Body of pancreas (tissue), 4 donors: ENCODE measurements around the gene ACSL5.

ENCODE experiments used
- CTCF ChIP-seq, 7 experiments: fragments of 450-650 bp in 4 of 7; fragments of 200-600 bp in 3 of 7; sonication (generic) in 3 of 7; IDR thresholded peaks; one replicate each; pipeline ENCODE4 v1.5.1; 2016 to 2019; ENCODE audit warnings: antibody characterized with exemption in 7 of 7
- POLR2A ChIP-seq, 3 donors: fragments of 450-650 bp; IDR thresholded peaks; one replicate each; pipeline ENCODE4 v1.6.1; 2016; ENCODE audit warnings: antibody characterized with exemption in 3 of 3, mild to moderate bottlenecking in 2 of 3

DNA sequence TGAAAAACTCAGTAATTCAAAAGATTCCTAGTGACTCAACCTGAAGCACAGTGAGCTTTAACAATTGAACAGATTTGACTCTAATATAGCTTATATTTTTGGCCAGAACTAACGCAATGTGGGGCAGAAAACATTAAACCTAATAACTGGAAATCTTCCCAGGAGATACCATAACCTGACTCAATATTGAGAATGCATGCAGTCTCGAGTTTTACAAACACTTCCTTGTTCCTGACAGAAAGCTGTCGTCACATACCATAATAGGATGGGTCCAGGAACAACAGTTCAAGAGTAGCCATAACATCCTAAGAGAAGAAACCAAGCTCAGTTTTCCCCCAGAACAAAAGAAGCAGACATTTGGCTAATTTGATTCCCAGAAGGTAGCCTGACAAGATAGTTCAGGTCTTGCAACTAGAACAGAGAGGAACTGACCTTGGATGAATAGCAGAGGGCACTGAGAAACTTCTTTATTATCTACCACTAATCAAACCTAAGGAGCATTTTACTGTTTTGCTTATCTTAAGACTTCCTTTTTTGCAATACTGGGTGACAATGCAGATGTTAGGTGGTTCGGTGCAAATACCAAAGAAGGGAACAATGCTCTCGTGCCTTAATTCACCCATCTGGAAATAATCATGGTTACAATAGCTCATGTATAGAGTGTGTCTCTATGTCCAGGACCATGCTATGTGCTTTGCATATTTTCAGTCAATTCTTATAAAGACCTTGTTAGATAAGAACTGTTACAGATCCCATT is 38.6 kb upstream of the ACSL5 start:
- TF ChIP-seq POLR2A (IDR thresholded peaks at IDR 0.05) (no peak), CTCF (IDR thresholded peaks at IDR 0.05) (no peak)
